ENCODE results near the gene CFAP45. TPM values are rescaled to one million over a fixed set of nuclear protein-coding genes. Genes with fewer than 3 reads are reported as not detected.

Gene CFAP45
- polyA plus RNA-seq, 3 donors: 0.12 to 1.0 TPM; not detected in 1

DNA sequence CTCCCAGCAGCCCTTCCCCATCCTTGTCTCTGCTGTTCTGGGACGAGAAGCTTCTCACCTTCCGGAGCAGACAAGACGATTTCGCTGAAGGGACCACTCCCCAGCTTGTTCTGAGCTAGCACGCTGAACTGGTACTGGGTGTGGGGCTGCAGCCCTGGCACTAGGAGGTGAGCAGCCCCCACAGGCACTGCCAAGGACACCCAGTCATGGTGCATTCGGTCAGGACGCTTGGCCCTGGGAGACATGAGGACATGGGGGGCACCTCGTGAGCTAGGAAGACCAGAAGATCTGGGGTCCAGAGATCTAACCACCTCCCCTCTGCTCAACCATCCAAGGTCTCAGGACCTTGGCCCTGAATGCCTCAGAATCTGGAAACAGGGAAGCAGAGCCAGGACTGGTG is 30.7 kb upstream of the CFAP45 start:
- no peak overlapping the region for H3K27ac ChIP-seq (ENCODE audit: low read depth in 1 of 2, low read length in 2 of 2)
- H3K36me3 ChIP-seq (replicated peaks in 1 of 2; ENCODE audit: control insufficient read depth in 1 of 2, insufficient read depth in 2 of 2, low read length in 2 of 2): no peaks in the 10 kb centered on the region
- intact Hi-C loops (cut with micrococcal nuclease): loop anchor here in 1 of 2 donors (5.0 to 10.0 kb wide), 2 partner anchors 38 to 164 kb away; partner anchors contain the start of gene IGSF8
- no peak overlapping the region for H3K4me3 ChIP-seq (replicated peaks in 1 of 3; ENCODE audit: low read depth in 2 of 3, low read length in 3 of 3)
- H3K9ac ChIP-seq (ENCODE audit: insufficient read depth, low read length, poor library complexity, severe bottlenecking): no peak overlapping the region
- no peak overlapping the region for H2AFZ ChIP-seq (ENCODE audit: insufficient read depth, low read depth, low read length, poor library complexity, severe bottlenecking)
- peaks cover 4% of the 10 kb centered on the region for H3K79me2 ChIP-seq (ENCODE audit: insufficient read depth, low read length)
- H3K27me3 ChIP-seq (ENCODE audit: control insufficient read depth in 2 of 2, insufficient read depth in 2 of 2, low read length in 2 of 2): no peaks in the 10 kb centered on the region
- Mint-ChIP-seq H3K4me3 (no peak overlapping the region), H3K9me3 (peaks cover 0 to 1% (median 0%) of the 10 kb centered on the region in 7 donors), H3K4me1 (peaks cover 12% of the 10 kb centered on the region), H3K36me3 (no peaks in the 10 kb centered on the region), H3K27ac (peak overlapping the region in 1 of 7 donors; percentile 24), H3K27me3 (ENCODE audit: low read depth in 3 of 3) (peaks cover 3 to 11% (median 9%) of the 10 kb centered on the region in 3 donors)
- 96% methylated on average over 5 of the region's 8 CpGs for WGBS (ENCODE audit: insufficient coverage)
- no peak for DNase-seq
- H3K4me1 ChIP-seq (ENCODE audit: control insufficient read depth in 1 of 2, insufficient read depth in 2 of 2, low read length in 2 of 2): peaks cover 6 to 8% of the 10 kb centered on the region in 2 donors
- no peaks in the 10 kb centered on the region for H3K9me3 ChIP-seq (replicated peaks in 1 of 2; ENCODE audit: control insufficient read depth in 1 of 2, insufficient read depth in 1 of 2, low read length in 2 of 2)
- no peaks in the 10 kb centered on the region for H4K20me1 ChIP-seq (ENCODE audit: insufficient read depth, low read length)
- no peak overlapping the region for H3K4me2 ChIP-seq (replicated peaks; ENCODE audit: extremely low read depth, low read length, poor library complexity, severe bottlenecking)
- TF ChIP-seq CTCF (IDR thresholded peaks at IDR 0.05): no peak

GRCh38 chr1:159930216-159930615 is 30.3 kb upstream of the CFAP45 start:
- Histone ChIP-seq H3K27ac (ENCODE audit: low read depth in 1 of 2, low read length in 2 of 2) (no peak overlapping the region), H3K9me3 (replicated peaks in 1 of 2; ENCODE audit: control insufficient read depth in 1 of 2, insufficient read depth in 1 of 2, low read length in 2 of 2) (no peaks in the 10 kb centered on the region), H3K4me1 (ENCODE audit: control insufficient read depth in 1 of 2, insufficient read depth in 2 of 2, low read length in 2 of 2) (peaks cover 7 to 9% of the 10 kb centered on the region in 2 donors), H3K4me3 (replicated peaks in 1 of 3; ENCODE audit: low read depth in 2 of 3, low read length in 3 of 3) (no peak overlapping the region), H3K79me2 (ENCODE audit: insufficient read depth, low read length) (peaks cover 8% of the 10 kb centered on the region), H3K4me2 (replicated peaks; ENCODE audit: extremely low read depth, low read length, poor library complexity, severe bottlenecking) (no peak overlapping the region), H3K9ac (ENCODE audit: insufficient read depth, low read length, poor library complexity, severe bottlenecking) (no peak overlapping the region), H2AFZ (ENCODE audit: insufficient read depth, low read depth, low read length, poor library complexity, severe bottlenecking) (no peak overlapping the region), H3K36me3 (replicated peaks in 1 of 2; ENCODE audit: control insufficient read depth in 1 of 2, insufficient read depth in 2 of 2, low read length in 2 of 2) (no peaks in the 10 kb centered on the region), H3K27me3 (ENCODE audit: control insufficient read depth in 2 of 2, insufficient read depth in 2 of 2, low read length in 2 of 2) (no peaks in the 10 kb centered on the region), H4K20me1 (ENCODE audit: insufficient read depth, low read length) (peaks cover under 1% of the 10 kb centered on the region)
- no peak for TF ChIP-seq CTCF (IDR thresholded peaks at IDR 0.05)
- WGBS (ENCODE audit: insufficient coverage): 95% methylated on average over 10 of the region's 11 CpGs
- peaks cover 2 to 11% (median 9%) of the 10 kb centered on the region in 3 donors for H3K27me3 Mint-ChIP-seq (ENCODE audit: low read depth in 3 of 3)
- peak overlapping the region in 1 of 7 donors; percentile 24 for H3K27ac Mint-ChIP-seq
- peaks cover 10% of the 10 kb centered on the region for H3K4me1 Mint-ChIP-seq
- H3K4me3 Mint-ChIP-seq: no peak overlapping the region
- intact Hi-C loops (cut with micrococcal nuclease): loop anchor here in 1 of 2 donors (5.0 to 10.0 kb wide), 2 partner anchors 38 to 165 kb away; partner anchors contain the start of gene IGSF8
- H3K9me3 Mint-ChIP-seq: peaks cover 0 to under 1% (median 0%) of the 10 kb centered on the region in 7 donors
- no peak for DNase-seq
- no peaks in the 10 kb centered on the region for H3K36me3 Mint-ChIP-seq

Measured in CD14-positive monocyte (primary cell).